GM19238 (cell line): ENCODE data around the gene AOPEP.
"Not testable (repeated sequence)": the region's sequence is repeated elsewhere in the genome, so short reads cannot be mapped to it uniquely, and the experiment has no call there.

Experiments
- DNase-seq: peaks from one replicate; pipeline ENCODE4 v3.0.0; 2011; ENCODE audit warnings: low spot score; ENCODE audit not compliant: insufficient read length

AOPEP gene

DNA sequence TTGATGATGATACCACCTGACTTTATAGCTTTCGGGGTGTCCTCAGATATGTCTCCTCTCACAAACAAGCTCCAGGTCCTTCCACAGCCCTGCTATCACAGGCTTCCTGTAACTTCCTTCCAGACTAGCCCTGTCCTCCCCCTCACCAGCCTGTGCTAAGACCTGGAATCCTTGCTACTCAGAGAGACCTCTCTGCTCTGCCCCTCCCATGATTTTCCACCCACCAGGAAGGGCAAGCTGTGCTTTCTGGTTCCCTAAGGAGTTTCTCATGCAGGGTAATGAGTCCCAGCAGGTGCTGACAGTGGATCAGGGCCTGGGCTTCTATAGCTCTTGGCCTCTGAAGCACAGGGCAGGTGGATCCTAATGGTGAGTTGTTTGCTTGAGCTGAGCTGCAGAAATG is 86.9 kb downstream of the AOPEP start:
- no peak for DNase-seq

- DNase-seq, result no peak
Measured at GRCh38 chr9:94817291-94818177, 91.0 kb downstream of the AOPEP start.

DNA sequence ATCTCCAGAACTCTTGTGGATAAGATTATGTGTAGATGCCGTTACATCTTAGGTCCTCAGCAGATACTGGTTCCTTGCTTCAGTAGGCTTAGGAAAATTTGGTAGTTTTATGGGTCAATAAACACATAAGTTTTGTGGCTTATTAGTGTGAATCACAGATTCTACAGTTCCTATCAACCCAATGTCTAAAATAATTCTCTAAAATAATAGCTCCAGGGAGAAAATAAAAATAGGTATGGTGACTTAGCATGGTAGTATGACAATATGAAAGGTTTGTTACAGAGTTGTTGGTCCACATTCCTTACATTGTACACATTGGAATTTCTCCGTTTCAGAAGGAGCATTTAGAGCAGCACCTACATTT is 91.7 kb downstream of the AOPEP start:
- DNase-seq, result no peak

DNA sequence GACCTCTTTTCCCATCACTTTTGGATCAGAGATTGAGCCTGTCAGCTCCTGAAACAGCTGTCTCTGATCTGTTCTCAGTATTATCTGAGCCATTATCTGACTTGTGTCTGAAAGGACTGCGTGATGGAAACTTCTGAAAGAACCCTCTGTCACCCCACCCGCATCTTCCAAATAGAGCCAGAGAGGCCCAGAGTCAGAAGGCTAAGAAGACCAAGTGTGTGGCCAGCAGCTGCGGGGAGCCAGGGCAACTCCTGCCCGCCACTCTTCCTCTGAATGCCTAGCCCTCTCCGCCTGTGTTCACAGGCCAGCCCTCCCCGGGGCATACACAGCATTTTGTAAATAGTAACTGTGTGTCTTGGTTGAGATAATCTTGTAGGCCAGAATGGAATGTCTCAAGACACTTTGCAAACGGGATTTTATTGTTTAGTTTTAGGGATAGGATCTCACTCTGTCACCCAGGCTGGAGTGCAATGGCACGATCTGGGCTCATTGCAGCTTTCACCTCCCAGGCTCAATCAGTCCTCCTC is 92.7 kb downstream of the AOPEP start:
- no peak for DNase-seq

GRCh38 chr9:94821098-94821887 is 94.8 kb downstream of the AOPEP start:
- peak; percentile 32 for DNase-seq

- DNase-seq, result no peak
Measured at GRCh38 chr9:94822273-94822672, 95.8 kb downstream of the AOPEP start.

DNA sequence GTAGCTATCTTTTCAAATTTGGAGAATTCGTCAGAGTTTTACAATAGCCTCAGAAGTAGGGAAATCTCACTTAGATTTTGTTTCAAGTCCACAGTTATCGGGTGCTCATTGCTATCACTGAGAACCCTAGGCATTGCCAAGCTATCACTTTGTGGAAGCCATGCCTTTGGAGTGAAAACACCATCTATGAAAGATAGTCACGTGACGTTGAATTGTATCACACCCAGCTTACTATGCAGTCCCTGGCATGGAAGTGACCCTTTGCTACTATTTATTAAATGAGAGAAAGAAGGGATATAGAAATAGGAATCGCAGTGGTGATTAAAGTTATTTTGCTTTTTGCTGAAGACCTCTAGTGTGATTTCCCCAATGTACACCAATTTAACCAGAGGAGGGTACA is 97.2 kb downstream of the AOPEP start:
- no peak for DNase-seq

- no peak for DNase-seq
Measured at GRCh38 chr9:94824411-94824810, 97.9 kb downstream of the AOPEP start.

DNA sequence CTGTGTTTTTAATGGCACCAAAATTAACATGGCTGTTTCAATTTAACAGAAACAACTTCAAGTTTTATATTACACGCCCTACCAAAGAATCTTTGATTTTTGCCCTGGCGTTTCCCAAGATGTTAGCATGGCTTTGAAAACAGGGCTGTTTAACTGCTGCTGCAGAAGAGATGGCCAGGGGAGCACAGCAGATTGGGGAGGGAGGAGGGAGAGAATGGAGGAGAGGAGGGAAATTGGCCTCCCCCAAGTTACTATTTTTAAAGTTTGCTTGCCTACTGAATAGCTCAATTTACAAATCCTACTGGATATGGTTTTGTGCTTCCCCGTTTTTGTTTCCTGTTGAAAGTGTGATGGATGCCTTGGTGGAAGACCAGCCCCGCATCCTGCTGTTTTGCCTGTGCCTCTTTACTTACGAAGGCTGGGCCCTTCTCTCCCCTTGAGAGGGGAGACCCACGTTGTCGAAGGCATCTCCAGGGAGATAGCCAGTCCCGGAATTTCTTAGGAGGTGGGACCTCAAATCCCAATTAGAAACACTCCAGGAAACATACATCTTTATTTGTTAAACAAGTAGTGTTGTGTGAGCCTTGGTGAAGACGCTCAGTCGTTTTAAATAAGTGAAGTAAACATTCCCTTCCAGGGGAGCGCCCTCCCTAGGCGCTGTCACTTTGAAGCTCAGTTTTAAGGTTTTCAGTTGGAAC is 98.6 kb downstream of the AOPEP start:
- DNase-seq, result no peak

GRCh38 chr9:94825611-94825958 is 99.1 kb downstream of the AOPEP start:
- no peak for DNase-seq

DNA sequence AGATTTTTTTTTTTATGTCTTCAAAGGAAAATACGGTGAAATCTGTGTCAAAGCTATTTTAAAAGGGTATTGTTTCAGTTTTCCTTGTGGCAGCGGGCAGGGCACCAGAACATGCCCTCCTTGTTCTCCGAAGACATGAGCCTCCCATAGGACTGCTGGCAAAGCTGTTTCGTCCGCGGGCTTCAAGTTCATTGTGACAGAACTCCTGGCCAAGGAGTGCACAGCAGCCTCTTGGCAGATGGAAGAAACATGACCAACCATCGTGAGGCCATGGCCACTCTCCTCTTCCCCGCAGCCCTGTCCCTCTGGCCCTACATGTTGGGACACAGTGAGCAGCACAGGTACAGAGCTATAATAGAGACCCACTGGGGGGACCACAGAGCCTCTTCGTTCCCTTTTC is 99.5 kb downstream of the AOPEP start:
- DNase-seq, result no peak

DNA sequence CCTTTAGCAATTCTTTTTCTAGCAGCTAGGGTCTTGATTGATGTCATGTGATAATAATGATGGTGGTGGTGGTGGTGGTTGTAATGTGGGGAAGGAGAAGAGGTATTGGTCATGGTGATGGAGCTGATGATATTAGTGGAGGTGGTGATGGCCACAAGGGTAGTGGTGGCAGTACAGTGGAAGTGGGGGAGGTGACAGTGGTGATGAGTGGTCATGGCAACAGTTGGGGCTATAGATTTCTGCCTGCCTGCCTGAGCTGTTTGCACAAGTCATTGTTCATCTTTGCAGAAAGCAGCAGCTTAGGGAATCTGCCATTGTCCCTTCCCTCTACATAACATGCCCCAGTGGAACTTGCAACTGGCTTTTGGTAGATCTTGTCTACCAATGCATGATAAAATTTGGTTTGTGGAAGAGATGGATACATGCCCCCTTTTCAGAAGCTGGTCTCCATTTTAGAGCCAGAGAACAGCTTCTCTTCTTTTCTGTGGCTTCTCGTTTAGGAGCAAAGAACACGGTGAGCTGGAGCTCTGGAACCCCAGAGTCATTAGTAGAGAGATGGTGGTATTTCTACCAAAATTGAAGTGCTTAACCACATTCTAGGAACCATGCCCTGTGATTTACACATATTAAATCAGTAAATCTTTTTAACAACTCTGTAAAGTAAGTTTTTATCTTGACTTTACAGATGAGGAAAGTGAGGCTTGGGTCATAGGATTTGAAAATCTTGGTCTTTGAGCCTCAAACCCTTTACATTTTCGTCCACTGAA is 100.3 kb downstream of the AOPEP start:
- no peak for DNase-seq

GRCh38 chr9:94827584-94828304 is 101.2 kb downstream of the AOPEP start:
- DNase-seq, result no peak

DNA sequence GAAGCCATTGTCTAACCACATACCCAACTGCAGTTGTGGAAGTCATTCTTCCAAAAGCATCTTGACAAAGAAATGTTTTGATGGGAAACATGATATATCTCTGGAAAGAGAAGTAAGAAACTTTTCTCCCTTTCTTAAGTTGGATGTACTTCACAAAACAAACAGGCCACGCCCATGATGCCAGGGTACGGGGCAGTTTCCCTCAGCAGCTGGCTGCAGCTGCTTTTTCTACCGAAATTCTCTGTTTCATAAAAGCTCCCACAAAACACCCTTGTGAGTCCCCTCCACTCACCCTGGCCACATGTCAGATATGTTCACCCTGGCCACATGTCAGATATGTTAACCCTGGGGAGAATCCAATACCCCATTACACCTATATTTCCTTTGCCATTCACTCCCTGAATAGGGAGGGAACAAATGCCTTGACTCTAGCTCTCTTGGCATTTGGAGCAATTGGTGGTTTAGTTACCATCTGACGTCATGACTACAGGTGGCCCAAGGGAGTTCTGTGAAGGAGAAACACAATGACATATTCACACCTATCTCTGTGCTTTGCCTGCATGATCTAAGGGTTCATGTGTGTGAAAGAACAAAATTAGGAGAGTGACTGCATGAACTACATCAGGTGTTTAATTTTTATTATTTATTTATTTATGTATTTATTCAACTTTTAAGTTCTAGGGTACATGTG is 103.0 kb downstream of the AOPEP start:
- no peak for DNase-seq

DNA sequence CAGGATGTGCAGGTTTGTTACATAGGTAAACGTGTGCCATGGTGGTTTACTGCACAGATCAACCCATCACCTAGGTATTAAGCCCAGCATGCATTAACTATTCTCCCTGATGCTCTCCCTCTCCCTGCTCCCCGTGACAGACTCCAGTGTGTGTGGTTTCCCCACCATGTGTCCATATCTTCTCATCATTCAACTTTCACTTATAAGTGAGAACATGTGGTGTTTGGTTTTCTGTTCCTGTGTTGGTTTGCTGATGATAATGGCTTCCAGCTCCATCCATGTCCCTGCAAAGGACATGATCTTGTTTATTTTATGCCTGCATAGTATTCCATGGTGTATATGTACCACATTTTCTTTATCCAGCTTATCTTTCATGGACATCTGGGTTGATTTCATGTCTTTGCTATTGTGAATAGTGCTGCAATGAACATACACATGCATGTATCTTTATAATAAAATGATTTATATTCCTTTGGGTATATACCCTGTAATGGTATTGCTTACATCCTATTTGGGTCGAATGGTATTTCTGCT is 103.6 kb downstream of the AOPEP start:
- not testable (repeated sequence) for DNase-seq

GRCh38 chr9:94833802-94834201 is 107.3 kb downstream of the AOPEP start:
- DNase-seq, result no peak

DNA sequence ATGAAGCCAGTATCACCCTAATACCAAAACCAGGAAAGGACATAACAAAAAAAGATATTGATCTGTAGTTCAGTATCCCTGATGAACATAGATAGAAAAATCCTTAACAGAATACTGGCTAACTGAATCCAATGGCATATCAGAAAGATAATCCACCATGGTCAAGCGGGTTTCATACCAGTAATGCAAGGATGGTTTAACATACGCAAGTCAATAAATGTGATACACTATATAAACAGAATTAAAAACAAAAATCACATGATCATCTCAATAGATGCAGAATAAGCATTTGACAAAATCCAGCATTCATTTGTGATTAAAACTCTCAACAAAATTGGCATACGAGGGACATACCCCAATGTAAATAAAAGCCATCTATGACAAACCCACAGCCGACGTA is 110.9 kb downstream of the AOPEP start:
- DNase-seq, result no peak

GRCh38 chr9:94839398-94839797 is 112.9 kb downstream of the AOPEP start:
- no peak for DNase-seq

- no peak for DNase-seq
Measured at GRCh38 chr9:94840738-94841137, 114.2 kb downstream of the AOPEP start.

GRCh38 chr9:94843134-94843533 is 116.6 kb downstream of the AOPEP start:
- DNase-seq, result no peak
